ENCODE results near the gene THEM5. TPM values are rescaled to one million over a fixed set of nuclear protein-coding genes. Genes with fewer than 3 reads are reported as not detected.

Gene THEM5
- polyA plus RNA-seq, 1 donor (not counting 4 experiments of a cell fraction or from before 2014, with no cell fraction given), result 0.18 TPM

DNA sequence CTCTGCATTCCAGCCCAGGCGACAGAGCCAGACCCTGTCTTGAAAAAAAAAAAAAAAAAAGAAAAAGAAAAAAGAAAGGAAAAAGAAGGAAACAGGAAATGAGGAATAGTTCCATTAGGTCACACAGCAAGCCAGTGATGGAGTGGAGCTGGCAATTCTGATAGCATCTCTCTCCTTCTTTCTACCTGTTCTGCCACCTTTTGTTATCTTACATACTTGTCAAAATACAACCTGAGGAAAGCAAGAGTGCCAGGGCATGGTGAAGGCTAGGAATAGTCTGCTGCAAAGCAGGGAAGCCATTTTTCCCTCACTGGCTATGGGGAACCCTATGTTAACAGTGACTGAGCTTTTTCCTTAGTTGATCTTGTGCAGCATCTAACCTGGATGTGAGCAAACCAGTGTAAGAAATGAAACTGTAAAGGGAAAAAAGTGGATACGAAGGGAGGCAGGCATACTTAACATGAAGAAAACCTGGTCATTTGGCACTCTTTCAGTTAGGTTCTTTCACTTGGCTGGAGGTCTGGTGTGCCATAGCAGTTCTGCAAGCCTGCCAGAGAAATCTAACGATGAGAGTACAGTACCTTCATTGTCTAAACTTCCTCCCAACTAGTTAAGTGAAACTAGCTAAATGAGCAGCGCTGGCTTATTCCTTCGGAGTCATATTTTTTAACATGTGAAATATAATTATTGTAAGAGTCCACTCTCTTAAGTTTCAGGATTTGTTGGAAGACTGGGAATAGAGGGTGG is 17.9 kb upstream of the THEM5 start:
- Histone ChIP-seq H3K79me2 (ENCODE audit: control insufficient read depth, insufficient read depth, low read length) (no peaks in the 10 kb centered on the region), H3K9me3 (ENCODE audit: control insufficient read depth, low read depth, low read length) (no peaks in the 10 kb centered on the region), H3K27me3 (ENCODE audit: control insufficient read depth, extremely low read depth, insufficient read depth, low read length) (no peaks in the 10 kb centered on the region), H2AFZ (ENCODE audit: control insufficient read depth, low read length) (no peak overlapping the region), H3K4me3 (ENCODE audit: control insufficient read depth in 2 of 3, extremely low read depth in 1 of 3, insufficient read depth in 2 of 3, low read depth in 1 of 3, low read length in 3 of 3) (no peak overlapping the region), H3K9me1 (ENCODE audit: control insufficient read depth, extremely low read depth, insufficient read depth, low read length) (no peaks in the 10 kb centered on the region), H3K4me2 (ENCODE audit: control insufficient read depth, extremely low read depth, insufficient read depth, low read depth, low read length) (no peak overlapping the region), H3K9ac (ENCODE audit: control insufficient read depth, extremely low read depth, insufficient read depth, low read length) (no peak overlapping the region), H3K27ac (ENCODE audit: control insufficient read depth, insufficient read depth, low read length) (no peak overlapping the region), H3K4me1 (ENCODE audit: control insufficient read depth, extremely low read depth, insufficient read depth, low read length) (peaks cover 10% of the 10 kb centered on the region), H4K20me1 (ENCODE audit: control insufficient read depth, extremely low read depth, insufficient read depth, low read length) (no peaks in the 10 kb centered on the region), H3K36me3 (ENCODE audit: control insufficient read depth in 2 of 2, extremely low read depth in 1 of 2, insufficient read depth in 2 of 2, low read length in 2 of 2) (peaks cover 3% of the 10 kb centered on the region in 2 experiments)
- no peak for DNase-seq (ENCODE audit: low read depth, low spot score)
- TF ChIP-seq, protein P1, sequence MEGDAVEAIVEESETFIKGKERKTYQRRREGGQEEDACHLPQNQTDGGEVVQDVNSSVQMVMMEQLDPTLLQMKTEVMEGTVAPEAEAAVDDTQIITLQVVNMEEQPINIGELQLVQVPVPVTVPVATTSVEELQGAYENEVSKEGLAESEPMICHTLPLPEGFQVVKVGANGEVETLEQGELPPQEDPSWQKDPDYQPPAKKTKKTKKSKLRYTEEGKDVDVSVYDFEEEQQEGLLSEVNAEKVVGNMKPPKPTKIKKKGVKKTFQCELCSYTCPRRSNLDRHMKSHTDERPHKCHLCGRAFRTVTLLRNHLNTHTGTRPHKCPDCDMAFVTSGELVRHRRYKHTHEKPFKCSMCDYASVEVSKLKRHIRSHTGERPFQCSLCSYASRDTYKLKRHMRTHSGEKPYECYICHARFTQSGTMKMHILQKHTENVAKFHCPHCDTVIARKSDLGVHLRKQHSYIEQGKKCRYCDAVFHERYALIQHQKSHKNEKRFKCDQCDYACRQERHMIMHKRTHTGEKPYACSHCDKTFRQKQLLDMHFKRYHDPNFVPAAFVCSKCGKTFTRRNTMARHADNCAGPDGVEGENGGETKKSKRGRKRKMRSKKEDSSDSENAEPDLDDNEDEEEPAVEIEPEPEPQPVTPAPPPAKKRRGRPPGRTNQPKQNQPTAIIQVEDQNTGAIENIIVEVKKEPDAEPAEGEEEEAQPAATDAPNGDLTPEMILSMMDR (optimal IDR thresholded peaks at IDR 0.05 in 1 of 3, IDR thresholded peaks at IDR 0.05 in 1 of 3, conservative IDR thresholded peaks at IDR 0.05 in 1 of 3; ENCODE audit: extremely low read depth in 1 of 3, insufficient read depth in 2 of 3, low read length in 3 of 3), result no peak
- no peak for TF ChIP-seq EZH2 (IDR thresholded peaks at IDR 0.05; ENCODE audit: low read length)
- dilution Hi-C loops (cut with MboI; ENCODE audit: extremely low pct_ligation_motif_present, low sequenced_read_pairs), result no loop called here
- no peak for FAIRE-seq

DNA sequence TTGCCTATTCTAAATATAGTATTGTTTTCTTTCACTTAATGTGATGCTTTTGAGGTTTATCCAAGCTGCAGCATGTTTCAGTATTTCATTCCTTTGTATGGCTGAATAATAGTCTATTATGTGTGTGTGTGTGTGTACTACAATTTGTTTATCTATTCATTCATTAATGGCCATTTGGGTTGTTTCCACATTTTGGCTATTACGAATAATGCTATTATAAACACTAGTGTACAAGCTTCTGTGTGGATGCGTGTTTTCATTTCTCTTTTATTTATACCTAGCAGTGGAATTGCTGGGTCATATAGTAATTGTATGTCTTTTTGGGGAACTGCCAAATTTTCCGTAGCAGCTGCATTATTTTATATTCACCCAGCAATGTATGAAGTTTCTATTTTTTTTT is 15.0 kb upstream of the THEM5 start:
- dilution Hi-C loops (cut with MboI; ENCODE audit: extremely low pct_ligation_motif_present, low sequenced_read_pairs), result no loop called here
- H3K4me3 ChIP-seq (ENCODE audit: control insufficient read depth in 2 of 3, extremely low read depth in 1 of 3, insufficient read depth in 2 of 3, low read depth in 1 of 3, low read length in 3 of 3), result no peak overlapping the region
- no peak overlapping the region for H2AFZ ChIP-seq (ENCODE audit: control insufficient read depth, low read length)
- H3K9me1 ChIP-seq (ENCODE audit: control insufficient read depth, extremely low read depth, insufficient read depth, low read length), result no peaks in the 10 kb centered on the region
- H3K9me3 ChIP-seq (ENCODE audit: control insufficient read depth, low read depth, low read length), result no peaks in the 10 kb centered on the region
- DNase-seq (ENCODE audit: low read depth, low spot score), result no peak
- H3K27me3 ChIP-seq (ENCODE audit: control insufficient read depth, extremely low read depth, insufficient read depth, low read length), result no peaks in the 10 kb centered on the region
- H3K4me1 ChIP-seq (ENCODE audit: control insufficient read depth, extremely low read depth, insufficient read depth, low read length), result peaks cover 10% of the 10 kb centered on the region
- no peak for FAIRE-seq
- H4K20me1 ChIP-seq (ENCODE audit: control insufficient read depth, extremely low read depth, insufficient read depth, low read length), result no peaks in the 10 kb centered on the region
- no peak overlapping the region for H3K9ac ChIP-seq (ENCODE audit: control insufficient read depth, extremely low read depth, insufficient read depth, low read length)
- H3K27ac ChIP-seq (ENCODE audit: control insufficient read depth, insufficient read depth, low read length), result peak overlapping the region; percentile 73
- no peak overlapping the region for H3K4me2 ChIP-seq (ENCODE audit: control insufficient read depth, extremely low read depth, insufficient read depth, low read depth, low read length)
- no peaks in the 10 kb centered on the region for H3K79me2 ChIP-seq (ENCODE audit: control insufficient read depth, insufficient read depth, low read length)
- peaks cover under 1 to 3% of the 10 kb centered on the region in 2 experiments for H3K36me3 ChIP-seq (ENCODE audit: control insufficient read depth in 2 of 2, extremely low read depth in 1 of 2, insufficient read depth in 2 of 2, low read length in 2 of 2)
- no peak for TF ChIP-seq EZH2 (IDR thresholded peaks at IDR 0.05; ENCODE audit: low read length)
- TF ChIP-seq, protein P1 (optimal IDR thresholded peaks at IDR 0.05 in 1 of 3, IDR thresholded peaks at IDR 0.05 in 1 of 3, conservative IDR thresholded peaks at IDR 0.05 in 1 of 3; ENCODE audit: extremely low read depth in 1 of 3, insufficient read depth in 2 of 3, low read length in 3 of 3), result no peak
